Activated CD4-positive, alpha-beta T cell treated with anti-CD3 and anti-CD28 coated beads for 1 hour (primary cell): ENCODE results near the gene ALKAL2.

Experiments
- DNase-seq: peaks from one replicate; pipeline ENCODE4 v3.0.0-alpha.2; 2020

The ALKAL2 gene

DNA sequence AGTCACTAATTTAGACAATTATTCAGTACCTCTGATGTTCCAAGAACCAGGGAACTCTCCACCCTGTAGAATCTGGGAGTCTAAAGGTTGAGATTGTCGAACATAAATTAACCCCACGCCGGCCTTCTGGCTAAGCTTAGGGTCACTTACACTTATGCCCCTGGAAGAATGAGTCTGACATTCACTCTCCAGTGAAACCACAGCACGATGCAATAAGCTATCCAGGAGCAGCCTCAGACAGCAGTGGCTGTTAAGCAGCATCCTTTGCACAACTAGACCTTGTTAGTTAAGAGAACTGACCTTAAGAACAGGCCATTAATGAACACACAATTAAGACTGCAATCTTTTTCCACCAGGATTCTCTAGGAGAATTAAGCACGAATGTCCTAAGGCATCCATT lies 49.0 kb downstream of the ALKAL2 start:
- DNase-seq: no peak

DNA sequence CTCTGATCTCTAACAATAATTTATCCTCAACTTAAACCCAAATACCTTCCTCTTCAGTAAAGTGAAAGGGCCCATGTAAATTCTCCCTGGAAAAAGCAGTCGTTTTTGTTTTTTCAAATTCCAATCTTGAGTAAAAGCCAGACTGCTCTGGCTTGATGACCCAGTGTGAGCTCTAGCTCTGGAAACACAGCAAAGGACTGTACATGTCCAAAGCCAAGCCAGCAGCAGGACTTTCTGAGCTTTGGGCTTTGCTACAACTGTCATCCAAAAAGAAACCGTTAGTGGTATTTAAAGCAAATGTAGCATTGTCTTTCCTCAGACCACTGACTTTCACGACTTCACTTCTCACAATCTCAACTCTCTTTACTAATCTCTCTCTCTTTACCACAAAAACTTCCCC lies 49.5 kb downstream of the ALKAL2 start:
- DNase-seq: no peak

DNA sequence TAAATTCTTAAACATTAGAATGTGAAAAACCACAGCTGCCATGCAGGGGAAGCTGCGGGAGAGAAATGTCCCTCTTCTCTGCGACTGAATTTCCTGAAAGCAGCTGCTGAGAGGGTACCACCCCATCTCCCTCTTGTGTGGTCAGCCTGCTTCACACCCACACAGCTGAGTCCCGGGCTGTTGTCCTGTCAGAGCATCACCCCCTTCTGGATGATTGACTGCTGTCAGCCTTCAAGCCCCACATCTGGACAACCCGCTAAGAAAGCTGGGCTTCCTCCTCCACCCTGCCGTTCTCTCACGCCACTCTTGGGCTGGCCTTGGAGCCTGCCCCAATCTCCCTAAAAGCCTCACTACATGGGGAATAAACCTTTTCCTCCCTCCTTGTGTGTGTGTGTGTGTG lies 50.0 kb downstream of the ALKAL2 start:
- no peak for DNase-seq

DNA sequence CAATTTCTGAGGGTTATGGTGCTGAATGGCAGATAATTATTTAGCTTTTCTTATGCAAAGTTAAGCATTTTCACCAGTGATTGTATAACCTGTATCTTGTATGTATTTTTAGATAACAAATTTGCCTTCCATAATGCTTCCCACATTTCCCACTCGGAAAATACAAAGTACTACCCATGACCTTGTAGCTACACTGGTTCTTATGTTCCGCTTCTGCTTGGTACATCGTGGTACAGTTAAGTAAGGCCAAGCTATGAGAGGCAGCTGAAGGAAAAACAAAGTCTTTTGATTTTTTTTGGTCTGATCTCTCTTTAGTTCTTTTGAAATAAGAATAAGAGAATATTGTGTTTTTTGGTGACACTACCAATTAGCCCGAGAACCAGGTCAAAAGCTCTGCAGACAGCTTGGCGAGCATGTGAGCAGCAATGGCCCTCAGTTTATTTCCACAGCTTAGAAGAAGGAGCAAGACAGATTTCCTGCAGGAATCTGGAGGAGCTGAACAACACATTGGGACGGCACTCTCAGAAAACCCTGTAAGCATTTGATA lies 50.8 kb downstream of the ALKAL2 start:
- no peak for DNase-seq

DNA sequence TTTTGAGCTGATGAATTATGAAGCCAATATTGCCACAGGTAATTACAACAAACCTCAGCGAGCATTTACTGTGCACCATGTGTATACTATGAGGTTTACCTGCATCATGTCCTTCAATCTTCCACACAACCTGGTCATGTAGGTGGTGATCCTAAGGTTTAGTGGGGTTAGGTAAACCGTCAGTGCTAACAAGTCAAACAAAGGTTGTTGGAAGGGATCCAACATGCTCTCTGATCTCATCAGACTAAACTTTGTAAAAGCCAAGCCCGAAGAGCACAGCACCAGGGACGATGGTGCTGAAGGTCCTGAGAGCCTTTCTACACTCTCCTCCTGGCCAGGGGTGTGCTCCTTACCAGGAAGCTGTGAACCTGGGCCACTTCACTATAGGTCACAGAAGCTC lies 53.5 kb downstream of the ALKAL2 start:
- no peak for DNase-seq

DNA sequence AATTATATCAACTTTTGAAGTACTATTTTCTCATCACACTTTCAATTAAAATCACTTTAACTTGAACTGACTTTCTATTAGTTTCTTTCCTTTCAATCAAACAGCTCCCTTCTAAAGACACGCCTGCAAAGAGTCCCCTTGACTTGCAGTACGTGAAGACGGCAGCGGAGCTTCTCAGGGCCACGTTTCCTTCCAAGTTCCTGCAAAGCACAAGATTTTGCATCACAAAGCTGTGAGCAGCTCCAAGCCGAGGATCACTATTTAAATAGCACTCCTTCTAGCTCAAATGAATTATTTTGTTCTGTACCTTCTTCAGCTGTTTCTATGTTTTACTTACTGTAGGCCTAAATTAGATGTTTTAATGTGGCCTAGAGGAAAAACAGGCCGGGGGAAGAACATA lies 54.9 kb downstream of the ALKAL2 start:
- no peak for DNase-seq

DNA sequence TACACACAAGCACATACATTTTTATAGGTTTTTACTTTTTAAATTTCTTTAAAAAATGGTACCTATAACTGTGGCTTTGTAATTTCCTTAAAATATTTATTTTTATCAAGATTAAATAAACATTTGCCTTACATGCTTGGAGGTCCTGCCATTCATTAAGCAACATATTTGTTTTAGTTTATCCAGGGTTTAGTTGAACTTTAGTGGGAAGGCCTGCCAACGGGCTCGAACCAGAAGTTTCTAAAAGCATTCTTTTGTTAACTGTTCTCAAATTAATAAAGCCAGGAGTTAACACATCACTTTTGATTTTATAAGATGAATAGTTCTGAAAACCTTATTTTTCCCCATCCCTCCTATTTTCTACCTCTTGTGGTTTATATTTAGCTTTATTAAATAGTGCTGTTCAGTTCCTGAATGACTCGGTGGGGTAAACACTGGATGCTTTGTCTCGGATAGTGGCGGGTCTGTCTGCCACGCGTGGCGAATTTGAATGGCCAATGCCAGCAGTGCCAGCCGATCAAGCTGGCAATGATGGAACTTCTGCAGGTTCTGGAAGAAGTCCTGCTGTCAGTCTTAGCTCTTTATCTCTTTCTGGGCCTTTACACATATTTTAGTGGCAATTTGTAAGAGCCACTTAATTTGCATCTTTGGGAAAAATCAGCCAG lies 56.2 kb downstream of the ALKAL2 start:
- no peak for DNase-seq
